GM08714 (cell line): Measurements from ENCODE around the gene PDE12.
A peak's percentile ranks its signal among the peaks of the same experiment; 100 is the strongest.

Experiments
- H3K4me3 ChIP-seq: fragments of 200-500 bp; sonication (Bioruptor generic); 2 replicates; pipeline ENCODE4 v1.5.1; 2014; ENCODE audit warnings: mild to moderate bottlenecking, low read length, inconsistent platforms
- ZNF274 ChIP-seq: IDR thresholded peaks from 2 replicates; pipeline ENCODE4 v1.6.1; 2012; ENCODE audit warnings: mild to moderate bottlenecking, low read depth, low read length

Gene PDE12

DNA sequence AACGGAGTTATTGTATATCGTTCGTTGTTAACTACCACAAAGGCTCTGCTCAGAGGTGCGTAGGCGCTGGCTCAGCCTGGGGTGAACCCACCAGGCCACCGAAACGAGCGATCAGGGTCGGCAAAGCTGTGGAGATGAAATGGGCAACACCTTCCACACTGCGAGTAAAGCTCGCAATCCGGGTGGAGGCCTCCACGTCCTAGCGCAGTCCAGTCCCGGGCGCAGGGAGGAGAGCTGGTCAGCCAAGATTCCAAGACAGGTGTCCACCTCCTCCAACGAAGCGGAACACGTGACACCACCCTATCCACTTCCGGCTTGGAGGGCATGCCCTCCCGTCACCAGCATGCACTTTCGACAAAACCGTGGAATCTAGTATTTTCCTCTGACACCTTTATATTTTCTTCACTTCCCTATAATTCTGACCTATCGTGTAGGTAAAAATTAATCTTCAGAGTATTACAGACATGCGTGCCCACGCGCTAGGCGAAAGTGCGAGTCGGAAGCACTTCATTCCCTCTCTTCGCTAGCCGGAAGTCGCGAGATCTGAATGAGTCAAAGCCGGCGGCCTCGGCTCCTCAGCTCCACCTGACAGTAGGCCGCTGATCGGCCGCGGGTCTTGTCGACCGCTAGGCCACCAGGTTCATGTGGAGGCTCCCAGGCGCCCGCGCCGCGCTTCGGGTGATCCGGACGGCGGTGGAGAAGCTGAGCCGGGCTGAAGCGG lies at the start of gene PDE12:
TSS of gene PDE12 (plus strand) at position 537 of the 721 bp plus-strand sequence. CDS start at position 643, 106 bp downstream.
- H3K4me3 ChIP-seq: peak within 1 kb of the TSS; percentile 82
- TF ChIP-seq ZNF274: no peak

- no peak overlapping the region for H3K4me3 ChIP-seq
- TF ChIP-seq ZNF274: no peak
Measured at GRCh38 chr3:57512166-57512565, 43.9 kb upstream of the PDE12 start.

GRCh38 chr3:57518276-57518915 lies 37.7 kb upstream of the PDE12 start:
- H3K4me3 ChIP-seq: no peak overlapping the region
- no peak for TF ChIP-seq ZNF274

GRCh38 chr3:57530071-57530608 lies 25.9 kb upstream of the PDE12 start:
- TF ChIP-seq ZNF274: no peak
- H3K4me3 ChIP-seq: no peak overlapping the region

- TF ChIP-seq ZNF274: no peak
- no peak overlapping the region for H3K4me3 ChIP-seq
Measured at GRCh38 chr3:57538465-57538864, 17.6 kb upstream of the PDE12 start.

DNA sequence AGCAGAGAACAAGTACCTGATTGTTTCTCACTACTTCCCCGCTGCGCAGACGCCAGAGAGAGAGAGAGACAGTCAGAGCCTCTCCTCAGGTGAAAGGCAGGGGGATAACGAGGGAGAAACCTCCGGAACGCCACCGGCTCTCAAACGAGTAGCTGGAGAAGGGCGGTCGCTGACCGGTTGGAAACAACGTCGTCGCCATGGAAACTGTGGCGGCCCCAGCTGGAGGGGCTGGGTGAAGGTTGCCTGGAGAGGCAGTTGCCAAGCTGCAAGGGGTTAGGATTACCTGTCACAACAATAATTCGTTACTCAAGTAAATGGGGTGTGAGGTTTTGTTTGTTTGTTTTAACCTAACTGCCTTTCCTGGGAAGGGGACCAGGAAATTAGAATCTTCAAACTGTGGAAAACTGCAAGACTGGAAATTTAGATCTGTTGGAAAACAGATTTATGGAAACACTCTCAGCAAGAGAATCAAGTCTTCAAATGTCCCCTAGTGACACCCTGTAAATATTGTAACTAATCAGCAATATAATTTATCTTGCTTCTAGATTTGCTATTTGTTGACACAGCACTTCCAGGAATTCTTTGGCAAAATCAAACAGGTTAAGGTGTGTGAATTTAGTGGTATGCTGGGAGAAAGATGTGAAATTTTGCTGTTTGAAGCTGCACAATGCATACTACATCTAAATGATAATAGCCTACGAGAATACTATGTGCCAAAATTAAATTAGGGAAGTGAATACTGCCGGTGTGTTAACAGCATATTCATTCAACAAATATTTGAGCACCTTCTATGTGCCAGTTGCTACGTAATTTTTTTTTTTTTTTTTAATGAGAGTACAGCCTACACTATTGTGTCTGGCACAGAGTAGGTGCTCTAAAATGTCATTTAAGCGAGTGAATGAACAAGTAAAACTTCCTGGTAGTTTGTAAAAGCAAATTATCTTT lies 11.6 kb upstream of the PDE12 start, which contains the start of gene DNAH12:
TSS of gene DNAH12 (minus strand) at position 164 of the 945 bp plus-strand sequence. CDS start 1,474 bp downstream, outside the sequence.
- TF ChIP-seq ZNF274: no peak
- no peak within 1 kb of the TSS for H3K4me3 ChIP-seq

- no peak overlapping the region for H3K4me3 ChIP-seq
- TF ChIP-seq ZNF274: no peak
Measured at GRCh38 chr3:57545636-57546268, 10.3 kb upstream of the PDE12 start.

GRCh38 chr3:57546616-57547015 lies 9.5 kb upstream of the PDE12 start:
- TF ChIP-seq ZNF274: no peak
- H3K4me3 ChIP-seq: no peak overlapping the region

DNA sequence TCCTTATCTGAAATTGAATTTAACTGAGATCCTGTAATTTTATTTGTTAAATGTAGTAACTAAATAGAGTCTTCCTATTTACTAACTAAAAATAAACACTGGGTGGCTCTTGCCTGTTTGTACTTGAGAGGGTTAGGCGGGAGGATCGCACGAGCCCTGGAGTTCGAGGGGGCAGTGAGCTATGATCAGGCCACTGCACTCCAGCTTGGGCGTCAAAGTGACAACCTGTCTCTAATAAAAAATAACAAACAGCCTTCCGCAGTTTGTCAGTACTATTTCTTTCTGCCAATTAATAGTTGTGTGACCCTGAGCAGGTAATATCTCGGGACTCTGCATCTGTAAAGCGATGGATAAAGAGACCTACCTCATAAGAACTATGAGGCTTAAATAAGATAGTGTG lies 768 bp upstream of the PDE12 start:
- no peak for TF ChIP-seq ZNF274
- peak overlapping the region; percentile 82 for H3K4me3 ChIP-seq

GRCh38 chr3:57556459-57557084 lies 498 bp downstream of the PDE12 start:
- H3K4me3 ChIP-seq: peak overlapping the region; percentile 82
- TF ChIP-seq ZNF274: no peak

DNA sequence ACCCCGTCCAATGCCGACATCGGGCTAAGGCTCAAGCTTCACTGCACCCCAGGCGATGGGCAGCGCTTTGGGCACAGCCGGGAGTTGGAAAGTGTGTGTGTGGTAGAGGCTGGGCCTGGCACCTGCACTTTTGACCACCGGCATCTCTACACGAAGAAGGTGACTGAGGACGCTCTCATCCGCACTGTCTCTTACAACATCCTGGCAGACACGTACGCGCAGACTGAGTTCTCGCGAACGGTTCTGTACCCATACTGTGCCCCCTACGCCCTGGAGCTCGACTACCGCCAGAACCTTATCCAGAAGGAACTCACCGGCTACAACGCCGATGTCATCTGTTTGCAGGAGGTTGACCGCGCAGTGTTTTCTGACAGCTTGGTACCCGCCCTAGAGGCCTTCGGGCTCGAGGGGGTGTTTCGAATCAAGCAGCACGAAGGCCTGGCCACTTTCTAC lies 1.0 kb downstream of the PDE12 start:
- no peak for TF ChIP-seq ZNF274
- H3K4me3 ChIP-seq: peak overlapping the region; percentile 82

DNA sequence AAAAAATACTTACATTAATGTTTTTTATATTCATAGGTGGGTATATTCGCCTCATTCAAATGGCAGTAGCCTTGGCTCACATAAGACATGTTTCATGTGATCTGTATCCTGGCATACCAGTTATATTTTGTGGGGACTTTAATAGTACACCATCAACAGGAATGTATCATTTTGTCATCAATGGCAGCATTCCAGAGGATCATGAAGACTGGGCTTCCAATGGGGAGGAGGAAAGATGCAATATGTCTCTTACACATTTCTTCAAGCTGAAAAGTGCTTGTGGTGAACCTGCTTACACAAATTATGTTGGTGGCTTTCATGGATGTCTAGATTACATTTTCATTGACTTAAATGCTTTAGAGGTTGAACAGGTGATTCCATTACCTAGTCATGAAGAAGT lies 3.5 kb downstream of the PDE12 start:
- TF ChIP-seq ZNF274: no peak
- no peak overlapping the region for H3K4me3 ChIP-seq

- no peak for TF ChIP-seq ZNF274
Measured at GRCh38 chr3:57569859-57570450, 13.9 kb downstream of the PDE12 start.

More at GRCh38 chr3:57569859-57570450, 13.9 kb downstream of the PDE12 start:
- H3K4me3 ChIP-seq: no peak overlapping the region
